IMR-90 (cell line): Measurements from ENCODE around the gene LAMA2.

ENCODE experiments used
- BHLHE40 ChIP-seq: fragments of 150-350 bp; IDR thresholded peaks from 2 replicates; pipeline ENCODE4 v1.6.1; 2016; ENCODE audit warnings: mild to moderate bottlenecking, low read depth, low read length
- CEBPB ChIP-seq: IDR thresholded peaks from 2 replicates; pipeline ENCODE4 v1.6.1; 2012; ENCODE audit warnings: low read depth, low read length, improper control_type of control experiment
- CTCF ChIP-seq: conservative IDR thresholded peaks from 2 replicates; pipeline ENCODE4 v1.5.1; 2012; ENCODE audit warnings: mild to moderate bottlenecking, low read depth, low read length, improper control_type of control experiment
- MAFK ChIP-seq: IDR thresholded peaks from 2 replicates; pipeline ENCODE4 v1.6.1; 2012; ENCODE audit warnings: low read depth, low read length, improper control_type of control experiment
- POLR2A ChIP-seq: IDR thresholded peaks from 2 replicates; pipeline ENCODE4 v1.6.1; 2012; ENCODE audit warnings: mild to moderate bottlenecking, low read depth, low read length
- RAD21 ChIP-seq: IDR thresholded peaks from 2 replicates; pipeline ENCODE4 v1.6.1; 2012; ENCODE audit warnings: low read length, improper control_type of control experiment
- RFX5 ChIP-seq: IDR thresholded peaks from 2 replicates; pipeline ENCODE4 v1.8.0; 2012; ENCODE audit warnings: low read depth, mild to moderate bottlenecking, low read length, moderate library complexity
- SMC3 ChIP-seq: fragments of 150-350 bp; IDR thresholded peaks from 2 replicates; pipeline ENCODE4 v1.6.1; 2016; ENCODE audit warnings: low read depth, mild to moderate bottlenecking, antibody characterized with exemption, low read length, moderate library complexity

- TF ChIP-seq CTCF, result no peak
- no peak for TF ChIP-seq POLR2A
- no peak for TF ChIP-seq RAD21
- no peak for TF ChIP-seq RFX5
- no peak for TF ChIP-seq BHLHE40
- TF ChIP-seq SMC3, result no peak
- TF ChIP-seq MAFK, result no peak
- TF ChIP-seq CEBPB, result peak; percentile 47; the same call in 1 of the 2 replicates
Measured at GRCh38 chr6:129312880-129313279, 429.9 kb downstream of the LAMA2 start.
